ENCODE measurements around the gene PSME2.
A peak's percentile ranks its signal among the peaks of the same experiment; 100 is the strongest.

PSME2 gene

GRCh38 chr14:24179294-24179960 is 33.0 kb upstream of the PSME2 start:
- DNase-seq = no peak

GRCh38 chr14:24178399-24179178 is 32.2 kb upstream of the PSME2 start:
- DNase-seq = no peak

- no peak for DNase-seq
Observed at GRCh38 chr14:24177891-24178290, 31.5 kb upstream of the PSME2 start.

- DNase-seq = no peak
Observed at GRCh38 chr14:24177041-24177825, 30.8 kb upstream of the PSME2 start.

- DNase-seq = no peak
Observed at GRCh38 chr14:24176599-24176998, 30.2 kb upstream of the PSME2 start.

GRCh38 chr14:24172871-24173281 is 26.5 kb upstream of the PSME2 start:
- DNase-seq = no peak

- DNase-seq = no peak
Observed at GRCh38 chr14:24172261-24172860, 26.0 kb upstream of the PSME2 start.

GRCh38 chr14:24171422-24172260 is 25.2 kb upstream of the PSME2 start, which contains the start of gene REC8:
TSS of gene REC8 (plus strand) at chr14:24172080. CDS start at chr14:24172553, 473 bp downstream.
- DNase-seq = peak; percentile 90

GRCh38 chr14:24167469-24168114 is 21.2 kb upstream of the PSME2 start:
- no peak for DNase-seq

GRCh38 chr14:24165785-24166184 is 19.4 kb upstream of the PSME2 start:
- no peak for DNase-seq

GRCh38 chr14:24164518-24164991 is 18.1 kb upstream of the PSME2 start:
- no peak for DNase-seq

- DNase-seq = no peak
Observed at GRCh38 chr14:24162093-24162492, 15.7 kb upstream of the PSME2 start.

GRCh38 chr14:24160850-24161804 is 14.7 kb upstream of the PSME2 start, which contains the start of gene IRF9:
TSS of gene IRF9 (plus strand) at chr14:24161265. CDS start at chr14:24162145, 880 bp downstream.
- peak; percentile 97 for DNase-seq

- no peak for DNase-seq
Observed at GRCh38 chr14:24160499-24160849, 14.1 kb upstream of the PSME2 start.

GRCh38 chr14:24159777-24160498 is 13.5 kb upstream of the PSME2 start:
- no peak for DNase-seq

GRCh38 chr14:24157331-24157730 is 10.9 kb upstream of the PSME2 start:
- DNase-seq = no peak

GRCh38 chr14:24156840-24157239 is 10.4 kb upstream of the PSME2 start:
- DNase-seq = no peak

- no peak for DNase-seq
Observed at GRCh38 chr14:24155100-24155499, 8.7 kb upstream of the PSME2 start.

GRCh38 chr14:24151404-24152080 is 5.1 kb upstream of the PSME2 start:
- no peak for DNase-seq
